WTC11 (cell line): ENCODE measurements around the gene HOXD10. TPM values are rescaled to one million over a fixed set of nuclear protein-coding genes. Genes with fewer than 3 reads are reported as not detected.
A peak's percentile ranks its signal among the peaks of the same experiment; 100 is the strongest.

ENCODE experiments used
- ATAC-seq: fragments of 200-7000 bp; cut with Tn5 transposase; 2 replicates; pipeline ENCODE4 v1.10.0; 2021; ENCODE audit warnings: mild to moderate bottlenecking, moderate library complexity
- CTCF ChIA-PET: fragments of 300-600 bp; sonication (Branson Sonifier 250); formaldehyde crosslinking; loops from one replicate; lab custom pipeline; 2021; ENCODE audit warnings: antibody characterized with exemption; lab: Charles Lee
- POLR2A ChIA-PET: fragments of 350-600 bp; sonication (Branson Sonifier 250); formaldehyde crosslinking; loops from one replicate; lab custom pipeline; 2021; ENCODE audit warnings: antibody characterized with exemption; lab: Charles Lee
- DNase-seq: peaks from one replicate; pipeline ENCODE4 v3.0.0; 2021; ENCODE audit warnings: low spot score
- H3K27ac Mint-ChIP-seq: 2 replicates; pipeline ENCODE4 v1.8.0; 2021; ENCODE audit warnings: mixed read lengths
- H3K27me3 Mint-ChIP-seq: 2 replicates; pipeline ENCODE4 v1.8.0; 2021; ENCODE audit warnings: low read depth, mild to moderate bottlenecking, moderate library complexity, mixed read lengths
- H3K36me3 Mint-ChIP-seq: 2 replicates; pipeline ENCODE4 v1.8.0; 2021; ENCODE audit warnings: mixed read lengths
- H3K4me1 Mint-ChIP-seq: 2 replicates; pipeline ENCODE4 v1.8.0; 2022; ENCODE audit warnings: mixed read lengths
- H3K4me3 Mint-ChIP-seq: 2 replicates; pipeline ENCODE4 v1.8.0; 2021; ENCODE audit warnings: mild to moderate bottlenecking, moderate library complexity, mixed read lengths
- H3K9me3 Mint-ChIP-seq: 2 replicates; pipeline ENCODE4 v1.8.0; 2021; ENCODE audit warnings: mixed read lengths
- ATF1 ChIP-seq: sonication (generic); formaldehyde crosslinking; IDR thresholded peaks from 2 replicates; pipeline ENCODE4 v1.8.1; 2023; ENCODE audit warnings: mild to moderate bottlenecking, moderate library complexity, missing genetic modification reagents
- ATF2 ChIP-seq: sonication (generic); formaldehyde crosslinking; IDR thresholded peaks from 2 replicates; pipeline ENCODE4 v1.8.1; 2022; ENCODE audit warnings: low read depth, missing genetic modification reagents, borderline replicate concordance
- ATF6 ChIP-seq: sonication (generic); formaldehyde crosslinking; IDR thresholded peaks from 2 replicates; pipeline ENCODE4 v1.8.1; 2023; ENCODE audit warnings: mild to moderate bottlenecking, missing genetic modification reagents
- CREB1 ChIP-seq: sonication (generic); formaldehyde crosslinking; IDR thresholded peaks from 2 replicates; pipeline ENCODE4 v1.8.0; 2023; ENCODE audit warnings: mild to moderate bottlenecking, missing genetic modification reagents
- ETV6 ChIP-seq: sonication (generic); formaldehyde crosslinking; IDR thresholded peaks from 2 replicates; pipeline ENCODE4 v1.8.1; 2022; ENCODE audit warnings: mild to moderate bottlenecking, missing genetic modification reagents
- JAZF1 ChIP-seq: fragments of 250-450 bp; sonication (Bioruptor Pico); IDR thresholded peaks from 2 replicates; pipeline ENCODE4 v1.9.0; 2021; ENCODE audit warnings: moderate library complexity, mild to moderate bottlenecking, inconsistent platforms
- MYBL2 ChIP-seq: sonication (generic); formaldehyde crosslinking; IDR thresholded peaks from 2 replicates; pipeline ENCODE4 v1.8.1; 2023; ENCODE audit warnings: mild to moderate bottlenecking, moderate library complexity, missing genetic modification reagents
- NR3C1 ChIP-seq: sonication (generic); formaldehyde crosslinking; conservative IDR thresholded peaks from 2 replicates; pipeline ENCODE4 v1.8.1; 2023; ENCODE audit warnings: low read depth, mild to moderate bottlenecking, missing genetic modification reagents
- SMAD4 ChIP-seq: sonication (generic); formaldehyde crosslinking; IDR thresholded peaks from 2 replicates; pipeline ENCODE4 v1.8.0; 2022; ENCODE audit warnings: mild to moderate bottlenecking, missing genetic modification reagents
- SOX15 ChIP-seq: fragments of 250-450 bp; sonication (Bioruptor Pico); IDR thresholded peaks from 2 replicates; pipeline ENCODE4 v1.9.0; 2021; ENCODE audit warnings: mild to moderate bottlenecking
- TCF7 ChIP-seq: sonication (generic); formaldehyde crosslinking; IDR thresholded peaks from 2 replicates; pipeline ENCODE4 v1.8.0; 2022; ENCODE audit warnings: mild to moderate bottlenecking, low read depth, missing genetic modification reagents, moderate library complexity
- ZBTB43 ChIP-seq: sonication (generic); formaldehyde crosslinking; IDR thresholded peaks from 2 replicates; pipeline ENCODE4 v1.8.1; 2023; ENCODE audit warnings: mild to moderate bottlenecking, missing genetic modification reagents
- ZNF423 ChIP-seq: fragments of 250-450 bp; sonication (Bioruptor Pico); IDR thresholded peaks from 2 replicates; pipeline ENCODE4 v2.1.2; 2022; ENCODE audit warnings: mild to moderate bottlenecking, moderate library complexity
- ZNF532 ChIP-seq: fragments of 250-450 bp; sonication (Bioruptor Pico); IDR thresholded peaks from 2 replicates; pipeline ENCODE4 v1.9.0; 2021; ENCODE audit warnings: mild to moderate bottlenecking, borderline replicate concordance
- ZNF671 ChIP-seq: fragments of 250-450 bp; sonication (Bioruptor Pico); IDR thresholded peaks from 2 replicates; pipeline ENCODE4 v1.8.0; 2021; ENCODE audit warnings: mild to moderate bottlenecking
- total RNA-seq: library from RNA; stranded (reverse); gene quantifications from 3 replicates; pipeline ENCODE4 v1.2.3, GENCODE V29; 2021
- TF ChIP-seq, protein P1 (sequence below): fragments of 200-600 bp; IDR thresholded peaks from 2 replicates; pipeline ENCODE4 v1.8.0; 2022; ENCODE audit warnings: antibody characterized with exemption
- TF ChIP-seq, protein P2 (sequence below): sonication (generic); formaldehyde crosslinking; IDR thresholded peaks from 2 replicates; pipeline ENCODE4 v1.8.0; 2022; ENCODE audit warnings: mild to moderate bottlenecking, missing genetic modification reagents
- TF ChIP-seq, protein P3 (sequence below): fragments of 250-450 bp; sonication (Bioruptor Pico); IDR thresholded peaks from 2 replicates; pipeline ENCODE4 v1.9.0; 2021; ENCODE audit warnings: mild to moderate bottlenecking

Gene HOXD10
- total RNA-seq, 1 experiment from 2014 or later: not detected

GRCh38 chr2:176099728-176100546 lies 16.6 kb upstream of the HOXD10 start, which contains the start of gene HOXD12:
TSS of gene HOXD12 (plus strand) at chr2:176099795. CDS start at chr2:176099802, 7 bp downstream.
- POLR2A ChIA-PET: interaction anchor here (0.6 kb wide), 1 partner anchor 36 kb away, joined by 7 read pairs; no protein-coding TSS in a partner anchor
- DNase-seq: no peak
- no peak within 1 kb of the TSS for H3K27ac Mint-ChIP-seq
- TF ChIP-seq ATF1 (CRISPR knock-in tag) (no peak), ZBTB43 (CRISPR knock-in tag) (no peak), MYBL2 (CRISPR knock-in tag) (no peak), ETV6 (no peak), CREB1 (CRISPR knock-in tag) (no peak), ZNF532 (no peak), ATF6 (CRISPR knock-in tag) (no peak), ZNF423 (no peak)
- TF ChIP-seq, all 79 proteins: peak for 0
- Mint-ChIP-seq H3K27me3 (peaks cover 99% of the 10 kb centered on the region), H3K4me1 (peaks cover 61% of the 10 kb centered on the region), H3K9me3 (no peaks in the 10 kb centered on the region), H3K4me3 (peak within 1 kb of the TSS; percentile 65), H3K36me3 (no peaks in the 10 kb centered on the region)
- CTCF ChIA-PET: no interaction called here
- no peak for ATAC-seq

- DNase-seq (no peak), ATAC-seq (no peak)
- CTCF ChIA-PET: no interaction called here
- Mint-ChIP-seq H3K4me3 (peak overlapping the region; percentile 31), H3K9me3 (no peaks in the 10 kb centered on the region), H3K27me3 (peaks cover 99% of the 10 kb centered on the region), H3K4me1 (peaks cover 59% of the 10 kb centered on the region), H3K36me3 (no peaks in the 10 kb centered on the region), H3K27ac (no peak overlapping the region)
- POLR2A ChIA-PET: no interaction called here
- TF ChIP-seq ZNF671 (CRISPR knock-in tag) (no peak), ATF2 (CRISPR knock-in tag) (no peak), SMAD4 (no peak), NR3C1 (CRISPR knock-in tag) (no peak), JAZF1 (CRISPR knock-in tag) (no peak), SOX15 (CRISPR knock-in tag) (no peak), TCF7 (CRISPR knock-in tag) (no peak)
- TF ChIP-seq, protein P1, sequence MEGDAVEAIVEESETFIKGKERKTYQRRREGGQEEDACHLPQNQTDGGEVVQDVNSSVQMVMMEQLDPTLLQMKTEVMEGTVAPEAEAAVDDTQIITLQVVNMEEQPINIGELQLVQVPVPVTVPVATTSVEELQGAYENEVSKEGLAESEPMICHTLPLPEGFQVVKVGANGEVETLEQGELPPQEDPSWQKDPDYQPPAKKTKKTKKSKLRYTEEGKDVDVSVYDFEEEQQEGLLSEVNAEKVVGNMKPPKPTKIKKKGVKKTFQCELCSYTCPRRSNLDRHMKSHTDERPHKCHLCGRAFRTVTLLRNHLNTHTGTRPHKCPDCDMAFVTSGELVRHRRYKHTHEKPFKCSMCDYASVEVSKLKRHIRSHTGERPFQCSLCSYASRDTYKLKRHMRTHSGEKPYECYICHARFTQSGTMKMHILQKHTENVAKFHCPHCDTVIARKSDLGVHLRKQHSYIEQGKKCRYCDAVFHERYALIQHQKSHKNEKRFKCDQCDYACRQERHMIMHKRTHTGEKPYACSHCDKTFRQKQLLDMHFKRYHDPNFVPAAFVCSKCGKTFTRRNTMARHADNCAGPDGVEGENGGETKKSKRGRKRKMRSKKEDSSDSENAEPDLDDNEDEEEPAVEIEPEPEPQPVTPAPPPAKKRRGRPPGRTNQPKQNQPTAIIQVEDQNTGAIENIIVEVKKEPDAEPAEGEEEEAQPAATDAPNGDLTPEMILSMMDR: no peak
- TF ChIP-seq, protein P2, sequence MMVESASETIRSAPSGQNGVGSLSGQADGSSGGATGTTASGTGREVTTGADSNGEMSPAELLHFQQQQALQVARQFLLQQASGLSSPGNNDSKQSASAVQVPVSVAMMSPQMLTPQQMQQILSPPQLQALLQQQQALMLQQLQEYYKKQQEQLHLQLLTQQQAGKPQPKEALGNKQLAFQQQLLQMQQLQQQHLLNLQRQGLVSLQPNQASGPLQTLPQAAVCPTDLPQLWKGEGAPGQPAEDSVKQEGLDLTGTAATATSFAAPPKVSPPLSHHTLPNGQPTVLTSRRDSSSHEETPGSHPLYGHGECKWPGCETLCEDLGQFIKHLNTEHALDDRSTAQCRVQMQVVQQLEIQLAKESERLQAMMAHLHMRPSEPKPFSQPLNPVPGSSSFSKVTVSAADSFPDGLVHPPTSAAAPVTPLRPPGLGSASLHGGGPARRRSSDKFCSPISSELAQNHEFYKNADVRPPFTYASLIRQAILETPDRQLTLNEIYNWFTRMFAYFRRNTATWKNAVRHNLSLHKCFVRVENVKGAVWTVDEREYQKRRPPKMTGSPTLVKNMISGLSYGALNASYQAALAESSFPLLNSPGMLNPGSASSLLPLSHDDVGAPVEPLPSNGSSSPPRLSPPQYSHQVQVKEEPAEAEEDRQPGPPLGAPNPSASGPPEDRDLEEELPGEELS: no peak
- TF ChIP-seq, protein P3, sequence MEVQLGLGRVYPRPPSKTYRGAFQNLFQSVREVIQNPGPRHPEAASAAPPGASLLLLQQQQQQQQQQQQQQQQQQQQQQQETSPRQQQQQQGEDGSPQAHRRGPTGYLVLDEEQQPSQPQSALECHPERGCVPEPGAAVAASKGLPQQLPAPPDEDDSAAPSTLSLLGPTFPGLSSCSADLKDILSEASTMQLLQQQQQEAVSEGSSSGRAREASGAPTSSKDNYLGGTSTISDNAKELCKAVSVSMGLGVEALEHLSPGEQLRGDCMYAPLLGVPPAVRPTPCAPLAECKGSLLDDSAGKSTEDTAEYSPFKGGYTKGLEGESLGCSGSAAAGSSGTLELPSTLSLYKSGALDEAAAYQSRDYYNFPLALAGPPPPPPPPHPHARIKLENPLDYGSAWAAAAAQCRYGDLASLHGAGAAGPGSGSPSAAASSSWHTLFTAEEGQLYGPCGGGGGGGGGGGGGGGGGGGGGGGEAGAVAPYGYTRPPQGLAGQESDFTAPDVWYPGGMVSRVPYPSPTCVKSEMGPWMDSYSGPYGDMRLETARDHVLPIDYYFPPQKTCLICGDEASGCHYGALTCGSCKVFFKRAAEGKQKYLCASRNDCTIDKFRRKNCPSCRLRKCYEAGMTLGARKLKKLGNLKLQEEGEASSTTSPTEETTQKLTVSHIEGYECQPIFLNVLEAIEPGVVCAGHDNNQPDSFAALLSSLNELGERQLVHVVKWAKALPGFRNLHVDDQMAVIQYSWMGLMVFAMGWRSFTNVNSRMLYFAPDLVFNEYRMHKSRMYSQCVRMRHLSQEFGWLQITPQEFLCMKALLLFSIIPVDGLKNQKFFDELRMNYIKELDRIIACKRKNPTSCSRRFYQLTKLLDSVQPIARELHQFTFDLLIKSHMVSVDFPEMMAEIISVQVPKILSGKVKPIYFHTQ (CRISPR knock-in tag): no peak
These were observed 15.9 kb upstream of the HOXD10 start for GRCh38 chr2:176100547-176101140.
